HepG2 (cell line): ENCODE measurements around the gene KLB. TPM values are rescaled to one million over a fixed set of nuclear protein-coding genes. Genes with fewer than 3 reads are reported as not detected.

Source experiments
- CENPBD1 ChIP-seq: sonication (generic); formaldehyde crosslinking; IDR thresholded peaks from 2 replicates; pipeline ENCODE4 v1.8.0; 2022; ENCODE audit warnings: missing genetic modification reagents, low read depth, mild to moderate bottlenecking, borderline replicate concordance
- CSRNP2 ChIP-seq: sonication (generic); formaldehyde crosslinking; conservative IDR thresholded peaks from 2 replicates; pipeline ENCODE4 v1.8.0; 2022; ENCODE audit warnings: low read depth, missing genetic modification reagents
- EED ChIP-seq: sonication (generic); formaldehyde crosslinking; IDR thresholded peaks from 2 replicates; pipeline ENCODE4 v1.5.0; 2020; ENCODE audit warnings: mild to moderate bottlenecking, missing genetic modification reagents
- FOXP4 ChIP-seq: sonication (generic); formaldehyde crosslinking; IDR thresholded peaks from 2 replicates; pipeline ENCODE4 v1.4.0; 2020; ENCODE audit warnings: missing genetic modification reagents
- RELA ChIP-seq: sonication (generic); formaldehyde crosslinking; IDR thresholded peaks from 2 replicates; pipeline ENCODE4 v1.4.0; 2020; ENCODE audit warnings: missing genetic modification reagents
- TBX3 ChIP-seq: fragments of 450-650 bp; IDR thresholded peaks from 2 replicates; pipeline ENCODE4 v1.6.1; 2017; ENCODE audit warnings: antibody characterized with exemption, mild to moderate bottlenecking, inconsistent platforms, borderline replicate concordance
- ZBTB2 ChIP-seq: sonication (generic); formaldehyde crosslinking; IDR thresholded peaks from 2 replicates; pipeline ENCODE4 v1.8.0; 2022; ENCODE audit warnings: low read depth, missing genetic modification reagents
- ZBTB21 ChIP-seq: sonication (generic); formaldehyde crosslinking; IDR thresholded peaks from 2 replicates; pipeline ENCODE4 v1.4.0; 2020; ENCODE audit warnings: missing genetic modification reagents
- ZMYM4 ChIP-seq: sonication (generic); formaldehyde crosslinking; IDR thresholded peaks from 2 replicates; pipeline ENCODE4 v1.8.1; 2023; ENCODE audit warnings: mild to moderate bottlenecking, missing genetic modification reagents
- ZNF121 ChIP-seq: sonication (generic); formaldehyde crosslinking; IDR thresholded peaks from 2 replicates; pipeline ENCODE4 v1.5.0; 2020; ENCODE audit warnings: mild to moderate bottlenecking, missing genetic modification reagents
- ZNF318 ChIP-seq: sonication (generic); formaldehyde crosslinking; IDR thresholded peaks from 2 replicates; pipeline ENCODE4 v1.4.0; 2020; ENCODE audit warnings: mild to moderate bottlenecking, missing genetic modification reagents
- ZNF577 ChIP-seq: sonication (generic); formaldehyde crosslinking; IDR thresholded peaks from 2 replicates; pipeline ENCODE4 v1.4.0; 2020; ENCODE audit warnings: mild to moderate bottlenecking, low read depth, missing genetic modification reagents, borderline replicate concordance
- ZNF746 ChIP-seq: sonication (generic); formaldehyde crosslinking; IDR thresholded peaks from 2 replicates; pipeline ENCODE4 v1.8.0; 2022; ENCODE audit warnings: mild to moderate bottlenecking, missing genetic modification reagents
- ZNF83 ChIP-seq: sonication (generic); formaldehyde crosslinking; IDR thresholded peaks from 2 replicates; pipeline ENCODE4 v1.4.0; 2020; ENCODE audit warnings: missing genetic modification reagents, mild to moderate bottlenecking, borderline replicate concordance
- ZSCAN20 ChIP-seq: sonication (generic); formaldehyde crosslinking; IDR thresholded peaks from 2 replicates; pipeline ENCODE4 v1.4.0; 2020; ENCODE audit warnings: missing genetic modification reagents, mild to moderate bottlenecking, borderline replicate concordance
- polyA plus RNA-seq, 8 experiments: library from polyadenylated mRNA; depleted of rRNA in 3 of 8; stranded (reverse) in 7 of 8; unstranded in 1 of 8; fragments of >200 nt; fragmentation: Illumina TruSeq in 4 of 8; extraction: Trizol in 4 of 8; gene quantifications; 2 replicates each; pipeline versions ENCODE4 v1.2.1 to v1.2.3, GENCODE V29; 2011 to 2016; ENCODE audit warnings: low read depth in 4 of 8, missing spikeins in 1 of 8, mixed read lengths in 1 of 8; ENCODE audit not compliant: insufficient read depth in 1 of 8
- total RNA-seq, 5 experiments: library from RNA; depleted of rRNA; stranded (reverse); fragments of >200 nt; fragmentation: Illumina TruSeq; extraction: Trizol; gene quantifications; 2 replicates each; pipeline ENCODE4 v1.2.3, GENCODE V29; 2016; ENCODE audit warnings: low read depth in 1 of 5

Gene KLB
- total and polyA plus RNA-seq, 2 of the 13 experiments (the other 11 are each of a cell fraction or from before 2014, with no cell fraction given) = 25.3 to 82.0 TPM

GRCh38 chr4:39375478-39375877 is 31.3 kb upstream of the KLB start (continued):
- TF ChIP-seq ZNF318 = no peak
- TF ChIP-seq ZNF746 (CRISPR knock-in tag) = no peak
- peak; percentile 90 for TF ChIP-seq FOXP4 (CRISPR knock-in tag)
- no peak for TF ChIP-seq ZBTB21 (CRISPR knock-in tag)
- TF ChIP-seq ZBTB2 (CRISPR knock-in tag) = no peak
- no peak for TF ChIP-seq ZNF83 (CRISPR knock-in tag)
- no peak for TF ChIP-seq ZNF577 (CRISPR knock-in tag)
- no peak for TF ChIP-seq RELA (CRISPR knock-in tag)
- no peak for TF ChIP-seq ZSCAN20 (CRISPR knock-in tag)
- no peak for TF ChIP-seq ZMYM4 (CRISPR knock-in tag)
- no peak for TF ChIP-seq CENPBD1 (CRISPR knock-in tag)
- TF ChIP-seq CSRNP2 (CRISPR knock-in tag) = no peak
- 0 out of 2 replicates have a peak, but pooled peaks have one; percentile 27 for TF ChIP-seq TBX3
- TF ChIP-seq ZNF121 = no peak
- no peak for TF ChIP-seq EED (CRISPR knock-in tag)
